Measurements from ENCODE around the gene APOBR.

GRCh38 chr16:28538733-28539596 is 44.5 kb downstream of the APOBR start, which contains the start of gene NUPR1:
- TF ChIP-seq POLR2A (IDR thresholded peaks at IDR 0.05; ENCODE audit: low read depth, low read length) = no peak
- TF ChIP-seq SPI1 (IDR thresholded peaks at IDR 0.05; ENCODE audit: low read depth, low read length) = no peak
- no peak for TF ChIP-seq TAF1 (IDR thresholded peaks at IDR 0.05; ENCODE audit: low read depth, low read length)
- TF ChIP-seq POLR2AphosphoS5 (IDR thresholded peaks at IDR 0.05; ENCODE audit: low read depth, low read length) = no peak
- no peak for TF ChIP-seq PAX5 (IDR thresholded peaks at IDR 0.05; ENCODE audit: insufficient read depth, low read length, severe bottlenecking)
